ENCODE data around the gene PLAGL2.
"Not testable (repeated sequence)": the region's sequence is repeated elsewhere in the genome, so short reads cannot be mapped to it uniquely, and the experiment has no call there.

The PLAGL2 gene

DNA sequence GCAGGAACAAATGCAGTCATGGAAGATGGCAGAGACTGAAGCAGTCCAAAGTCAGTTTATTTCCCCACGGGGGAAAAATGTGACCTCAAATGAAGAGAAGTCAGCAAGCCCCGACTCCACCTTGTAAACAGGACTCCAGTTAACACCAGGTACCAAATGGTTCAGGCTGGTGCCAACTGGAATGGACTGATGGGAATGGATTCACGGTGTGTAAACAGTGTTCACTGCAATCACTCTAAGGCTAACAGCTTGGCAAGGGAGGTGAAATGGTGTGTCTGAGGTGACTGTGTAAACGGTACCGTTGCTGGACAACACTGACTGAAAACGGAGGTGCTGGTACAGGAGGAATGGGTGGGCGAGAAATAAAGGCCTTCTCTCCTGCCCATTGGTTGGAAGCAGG is 12.0 kb downstream of the PLAGL2 start:
- TF ChIP-seq POLR2A (IDR thresholded peaks at IDR 0.05; ENCODE audit: low read depth, low read length) (peak; percentile 25; the same call in 1 of the 2 replicates), SPI1 (IDR thresholded peaks at IDR 0.05; ENCODE audit: low read depth, low read length) (no peak), POLR2AphosphoS5 (IDR thresholded peaks at IDR 0.05; ENCODE audit: low read depth, low read length) (0 out of 2 replicates have a peak, but pooled peaks have one; percentile 54), POU2F2 (IDR thresholded peaks at IDR 0.05; ENCODE audit: low read depth, low read length) (no peak), PAX5 (IDR thresholded peaks at IDR 0.05; ENCODE audit: insufficient read depth, low read length, severe bottlenecking) (no peak), TAF1 (IDR thresholded peaks at IDR 0.05; ENCODE audit: low read depth, low read length) (no peak)
- no peak for DNase-seq (ENCODE audit: insufficient read length, low spot score)
- no peak for FAIRE-seq

DNA sequence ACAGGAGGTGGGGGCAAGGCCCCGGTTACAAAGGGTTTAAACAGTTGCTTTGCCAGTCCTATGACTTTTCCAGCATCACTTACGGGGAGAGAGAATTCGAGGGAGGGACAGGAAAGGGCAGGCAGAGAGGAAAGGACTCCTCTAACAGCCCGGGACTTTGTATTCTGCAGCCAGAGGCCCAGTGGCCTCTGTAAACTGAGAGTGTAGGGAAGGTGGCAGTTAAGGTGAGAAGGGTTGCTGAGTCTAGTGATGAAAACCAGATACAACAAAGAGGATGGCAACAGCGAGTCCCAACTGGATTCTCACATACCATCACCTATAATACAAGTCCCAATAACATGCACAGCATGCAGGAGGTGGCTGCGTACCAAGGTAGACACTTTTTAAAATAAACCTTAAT is 13.5 kb downstream of the PLAGL2 start:
- TF ChIP-seq SPI1 (IDR thresholded peaks at IDR 0.05; ENCODE audit: low read depth, low read length) (no peak), POU2F2 (IDR thresholded peaks at IDR 0.05; ENCODE audit: low read depth, low read length) (no peak), PAX5 (IDR thresholded peaks at IDR 0.05; ENCODE audit: insufficient read depth, low read length, severe bottlenecking) (no peak), POLR2A (IDR thresholded peaks at IDR 0.05; ENCODE audit: low read depth, low read length) (no peak), POLR2AphosphoS5 (IDR thresholded peaks at IDR 0.05; ENCODE audit: low read depth, low read length) (no peak), TAF1 (IDR thresholded peaks at IDR 0.05; ENCODE audit: low read depth, low read length) (no peak)
- FAIRE-seq (no peak), DNase-seq (ENCODE audit: insufficient read length, low spot score) (no peak)

DNA sequence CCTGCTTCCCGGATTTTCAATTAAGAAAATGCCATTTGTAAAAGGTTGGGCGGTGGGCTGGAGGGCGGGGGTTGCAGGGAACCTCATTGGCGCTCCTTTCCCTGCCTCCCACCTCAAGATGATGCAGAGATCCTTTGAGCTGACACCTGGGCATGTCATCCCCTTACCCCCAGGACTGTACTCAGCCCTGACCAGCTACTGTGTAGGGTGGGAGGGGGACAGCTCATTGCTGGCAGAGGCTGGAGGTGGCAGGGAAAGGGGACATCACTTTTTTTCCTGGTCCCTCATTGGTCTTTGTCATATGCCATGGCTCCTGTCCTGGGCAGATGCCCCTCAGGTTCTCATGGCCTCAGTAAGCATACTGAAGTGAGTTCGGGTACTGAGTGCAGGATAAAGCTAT is 14.2 kb downstream of the PLAGL2 start:
- FAIRE-seq; DNase-seq (ENCODE audit: insufficient read length, low spot score): not testable (repeated sequence)
- TF ChIP-seq POLR2A (IDR thresholded peaks at IDR 0.05; ENCODE audit: low read depth, low read length) = peak; percentile 23; the same call in 1 of the 2 replicates

DNA sequence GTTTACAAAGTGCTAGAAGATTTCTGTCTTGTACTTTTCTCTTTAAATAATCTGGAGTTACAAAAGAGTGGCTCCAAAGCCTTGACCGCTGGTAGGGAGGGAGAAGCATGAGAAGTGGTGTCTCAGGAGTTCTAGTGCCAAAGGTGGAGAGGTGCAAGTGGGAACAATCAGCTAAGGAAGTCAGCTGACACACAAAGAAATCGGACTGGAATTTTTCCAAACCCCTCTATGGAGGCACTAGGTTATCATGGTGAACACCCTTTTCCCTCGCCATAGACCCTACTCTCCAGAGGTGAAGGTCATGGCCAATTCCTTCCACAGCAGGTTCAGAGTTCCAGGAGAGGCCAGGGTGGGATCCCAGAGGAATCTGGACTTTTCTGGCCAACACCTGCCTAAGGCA is 14.8 kb downstream of the PLAGL2 start:
- FAIRE-seq (no peak), DNase-seq (ENCODE audit: insufficient read length, low spot score) (no peak)
- TF ChIP-seq PAX5 (IDR thresholded peaks at IDR 0.05; ENCODE audit: insufficient read depth, low read length, severe bottlenecking) = no peak
- no peak for TF ChIP-seq TAF1 (IDR thresholded peaks at IDR 0.05; ENCODE audit: low read depth, low read length)
- no peak for TF ChIP-seq POLR2AphosphoS5 (IDR thresholded peaks at IDR 0.05; ENCODE audit: low read depth, low read length)
- TF ChIP-seq POLR2A (IDR thresholded peaks at IDR 0.05; ENCODE audit: low read depth, low read length) = no peak
- no peak for TF ChIP-seq SPI1 (IDR thresholded peaks at IDR 0.05; ENCODE audit: low read depth, low read length)
- no peak for TF ChIP-seq POU2F2 (IDR thresholded peaks at IDR 0.05; ENCODE audit: low read depth, low read length)

DNA sequence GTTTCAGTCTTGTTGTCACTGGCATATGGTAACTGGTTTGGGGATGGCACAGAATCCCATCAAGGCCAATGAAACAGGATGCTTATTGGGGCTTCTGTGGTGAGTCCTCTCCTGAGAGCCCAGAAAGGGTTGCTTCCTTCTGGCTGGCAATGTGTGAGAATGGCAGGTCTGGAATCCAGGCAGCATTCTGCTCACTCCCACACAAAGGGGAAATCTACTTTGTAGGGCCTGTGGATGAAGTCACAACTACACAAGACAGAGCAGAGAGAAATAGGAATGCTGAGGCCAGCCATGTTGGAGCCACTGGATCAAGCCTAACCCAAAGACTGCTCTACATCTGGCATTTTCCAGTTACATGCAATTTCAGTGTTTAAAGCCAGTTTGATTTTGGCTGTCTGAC is 15.7 kb downstream of the PLAGL2 start:
- FAIRE-seq (no peak), DNase-seq (ENCODE audit: insufficient read length, low spot score) (no peak)
- 0 out of 2 replicates have a peak, but pooled peaks have one; percentile 36 for TF ChIP-seq POLR2AphosphoS5 (IDR thresholded peaks at IDR 0.05; ENCODE audit: low read depth, low read length)
- TF ChIP-seq POU2F2 (IDR thresholded peaks at IDR 0.05; ENCODE audit: low read depth, low read length) = no peak

DNA sequence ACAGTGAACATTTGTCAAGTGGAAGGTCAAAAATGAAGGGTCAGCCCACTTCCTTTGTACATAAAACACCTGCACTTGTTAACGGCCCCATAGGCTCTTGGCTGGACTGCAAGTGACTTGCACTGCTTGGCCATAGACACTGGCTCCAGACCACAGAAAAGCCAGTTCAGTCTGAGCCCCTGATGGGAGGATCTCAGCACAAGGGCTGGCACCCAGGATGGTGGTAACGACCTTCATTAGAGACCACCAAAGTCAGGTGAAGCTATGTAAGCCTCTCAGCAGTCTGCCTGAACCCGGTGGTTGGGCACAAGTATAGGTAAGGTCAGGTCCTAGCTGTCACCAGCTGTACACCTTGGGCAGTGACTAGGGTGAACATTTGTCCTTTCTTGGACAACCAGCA is 16.1 kb downstream of the PLAGL2 start:
- FAIRE-seq = no peak
- TF ChIP-seq POU2F2 (IDR thresholded peaks at IDR 0.05; ENCODE audit: low read depth, low read length) (no peak), PAX5 (IDR thresholded peaks at IDR 0.05; ENCODE audit: insufficient read depth, low read length, severe bottlenecking) (no peak), TAF1 (IDR thresholded peaks at IDR 0.05; ENCODE audit: low read depth, low read length) (no peak), SPI1 (IDR thresholded peaks at IDR 0.05; ENCODE audit: low read depth, low read length) (no peak), POLR2A (IDR thresholded peaks at IDR 0.05; ENCODE audit: low read depth, low read length) (no peak; the same call in 1 of the 2 replicates), POLR2AphosphoS5 (IDR thresholded peaks at IDR 0.05; ENCODE audit: low read depth, low read length) (no peak)

DNA sequence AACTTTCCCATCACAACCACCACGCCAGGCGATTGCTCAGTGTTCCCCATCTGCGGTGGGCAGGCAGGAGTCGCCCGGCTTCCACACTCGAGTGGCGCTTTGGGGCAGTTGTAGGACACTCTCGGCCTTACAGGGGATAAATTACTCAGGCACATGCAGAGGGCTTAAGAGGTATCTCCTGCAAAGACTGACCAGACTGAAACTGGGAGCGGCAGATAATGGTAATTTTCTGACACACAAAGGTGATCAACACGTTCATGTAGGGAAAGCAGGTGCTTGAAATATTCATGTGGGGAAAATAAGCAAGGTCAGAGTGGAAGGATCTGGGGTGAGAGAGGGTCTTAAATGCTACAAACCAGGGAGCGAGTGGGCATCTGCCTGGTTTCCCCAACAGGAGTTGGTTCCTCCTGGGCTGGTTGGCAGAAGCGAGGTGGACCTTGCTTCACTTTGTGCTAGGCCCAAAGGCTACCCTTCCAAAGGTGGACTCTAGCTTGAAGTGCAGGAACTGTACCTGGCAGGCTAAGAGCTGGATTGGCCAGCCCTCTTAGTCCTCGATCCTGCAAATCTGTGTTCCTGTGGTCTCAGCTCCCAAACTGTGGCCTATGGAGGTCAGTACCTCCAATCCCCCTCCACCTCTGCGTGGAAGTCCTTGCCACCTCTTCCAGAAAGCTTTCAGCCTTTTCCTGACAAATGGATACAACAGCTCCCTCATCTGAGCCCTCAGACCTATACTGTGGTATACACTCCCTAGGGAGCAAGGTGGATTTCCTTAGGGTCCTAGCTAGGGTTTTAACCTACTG is 16.7 kb downstream of the PLAGL2 start:
- TF ChIP-seq POU2F2 (IDR thresholded peaks at IDR 0.05; ENCODE audit: low read depth, low read length) = no peak
- TF ChIP-seq POLR2AphosphoS5 (IDR thresholded peaks at IDR 0.05; ENCODE audit: low read depth, low read length) = peak; percentile 39; the same call in 1 of the 2 replicates
- DNase-seq (ENCODE audit: insufficient read length, low spot score) = no peak
- peak; percentile 45 for FAIRE-seq

More for the DNA sequence above, 16.1 kb downstream of the PLAGL2 start:
- no peak for DNase-seq (ENCODE audit: insufficient read length, low spot score)

DNA sequence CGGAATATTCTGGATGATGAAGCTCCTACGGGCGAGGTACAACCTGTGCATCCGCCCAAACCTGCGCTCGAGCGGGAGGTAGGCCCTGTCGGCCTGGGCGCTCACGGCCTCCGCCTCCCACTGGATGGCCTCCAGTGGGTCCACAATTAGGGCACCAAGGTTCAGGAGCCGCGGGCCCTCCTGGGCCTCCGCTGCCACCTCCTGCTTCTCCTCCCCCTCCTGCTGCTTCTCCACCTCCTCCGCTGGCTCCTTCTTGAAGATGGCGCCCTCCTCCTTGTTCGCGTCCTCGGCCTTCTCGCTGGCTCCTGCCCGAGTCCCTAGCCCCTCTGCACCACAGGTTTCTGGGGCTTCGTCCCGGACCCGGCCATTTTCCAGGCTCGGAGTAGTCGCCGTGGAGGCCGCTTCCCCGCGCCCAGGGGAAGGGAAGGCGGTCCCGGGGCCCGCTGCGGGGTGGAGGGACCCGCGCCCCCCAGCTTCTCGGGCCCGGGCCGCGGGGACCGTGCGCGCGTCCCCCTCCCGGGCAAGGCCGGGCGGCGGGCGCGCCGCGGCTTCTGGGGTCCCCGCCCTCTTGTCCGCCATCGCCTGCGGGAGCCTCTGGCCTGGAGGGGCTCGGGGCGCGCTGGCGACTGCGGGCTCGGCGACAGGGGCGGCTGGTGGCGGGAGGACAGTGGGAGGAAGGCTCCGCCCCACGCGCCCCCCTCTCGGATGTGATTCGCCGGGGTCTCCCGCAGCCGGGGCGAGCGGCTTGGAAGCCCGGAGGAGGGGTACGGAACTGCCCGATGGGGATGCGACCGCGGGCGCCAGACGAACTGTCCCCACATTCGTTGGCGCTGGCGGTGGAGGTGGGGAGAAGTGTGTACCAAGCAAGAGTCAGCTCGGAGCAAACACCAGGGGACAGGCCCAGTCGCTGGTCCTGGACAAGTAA is 17.6 kb downstream of the PLAGL2 start:
- DNase-seq (ENCODE audit: insufficient read length, low spot score) (peak; percentile 53), FAIRE-seq (peak; percentile 72)

DNA sequence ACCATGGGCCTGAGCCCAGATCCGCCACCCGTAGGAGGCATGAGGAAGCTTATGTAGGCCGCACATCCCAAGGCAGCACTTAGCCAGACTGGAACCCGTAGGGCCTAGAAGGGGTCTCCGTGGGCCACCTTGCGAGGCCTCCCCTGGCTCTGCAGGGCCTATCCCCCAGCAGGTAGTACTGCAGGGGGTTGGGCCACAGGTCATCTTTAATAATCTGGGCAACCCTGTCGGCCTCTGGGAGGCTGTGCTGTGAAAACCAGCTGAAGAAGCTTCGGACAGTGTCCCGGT is 18.5 kb downstream of the PLAGL2 start:
- TF ChIP-seq POLR2AphosphoS5 (IDR thresholded peaks at IDR 0.05; ENCODE audit: low read depth, low read length) = no peak
- TF ChIP-seq POLR2A (IDR thresholded peaks at IDR 0.05; ENCODE audit: low read depth, low read length) = no peak
- TF ChIP-seq PAX5 (IDR thresholded peaks at IDR 0.05; ENCODE audit: insufficient read depth, low read length, severe bottlenecking) = no peak
- TF ChIP-seq TAF1 (IDR thresholded peaks at IDR 0.05; ENCODE audit: low read depth, low read length) = no peak
- no peak for TF ChIP-seq SPI1 (IDR thresholded peaks at IDR 0.05; ENCODE audit: low read depth, low read length)
- no peak for TF ChIP-seq POU2F2 (IDR thresholded peaks at IDR 0.05; ENCODE audit: low read depth, low read length)
- DNase-seq (ENCODE audit: insufficient read length, low spot score) = no peak
- no peak for FAIRE-seq

More for the DNA sequence above, 17.6 kb downstream of the PLAGL2 start:
- TF ChIP-seq POLR2A (IDR thresholded peaks at IDR 0.05; ENCODE audit: low read depth, low read length) (peak; percentile 49; the same call in 1 of the 2 replicates), PAX5 (IDR thresholded peaks at IDR 0.05; ENCODE audit: insufficient read depth, low read length, severe bottlenecking) (no peak), POLR2AphosphoS5 (IDR thresholded peaks at IDR 0.05; ENCODE audit: low read depth, low read length) (peak; percentile 45; the same call in 1 of the 2 replicates)
